GM18520 (cell line): ENCODE measurements around the gene ACP6.

ENCODE experiments used
- ATAC-seq: cut with Tn5 transposase; IDR thresholded peaks from one replicate; pipeline ENCODE4 v1.9.1; 2021; ENCODE audit not compliant: unreplicated experiment

The ACP6 gene

GRCh38 chr1:147651466-147651865, 18.9 kb downstream of the ACP6 start:
- no peak for ATAC-seq

- no peak for ATAC-seq
Measured at GRCh38 chr1:147648933-147649332, 21.4 kb downstream of the ACP6 start.

GRCh38 chr1:147647796-147648633, 22.3 kb downstream of the ACP6 start:
- ATAC-seq: no peak

- no peak for ATAC-seq
Measured at GRCh38 chr1:147643974-147644373, 26.4 kb downstream of the ACP6 start.

- ATAC-seq: no peak
Measured at GRCh38 chr1:147641695-147642592, 28.4 kb downstream of the ACP6 start.

GRCh38 chr1:147641291-147641690, 29.0 kb downstream of the ACP6 start:
- no peak for ATAC-seq

- peak; percentile 73 for ATAC-seq
Measured at GRCh38 chr1:147640553-147641165, 29.7 kb downstream of the ACP6 start.

- no peak for ATAC-seq
Measured at GRCh38 chr1:147636314-147636713, 34.0 kb downstream of the ACP6 start.

GRCh38 chr1:147635342-147635741, 35.0 kb downstream of the ACP6 start:
- no peak for ATAC-seq

GRCh38 chr1:147634645-147635044, 35.7 kb downstream of the ACP6 start:
- no peak for ATAC-seq

- ATAC-seq: no peak
Measured at GRCh38 chr1:147633759-147634158, 36.6 kb downstream of the ACP6 start.

GRCh38 chr1:147631839-147632238, 38.5 kb downstream of the ACP6 start:
- ATAC-seq: no peak

GRCh38 chr1:147630447-147630846, 39.9 kb downstream of the ACP6 start:
- no peak for ATAC-seq

GRCh38 chr1:147630022-147630421, 40.3 kb downstream of the ACP6 start:
- ATAC-seq: no peak

GRCh38 chr1:147628441-147628840, 41.9 kb downstream of the ACP6 start:
- no peak for ATAC-seq

GRCh38 chr1:147627435-147628110, 42.8 kb downstream of the ACP6 start:
- ATAC-seq: no peak

GRCh38 chr1:147626739-147627138, 43.6 kb downstream of the ACP6 start:
- no peak for ATAC-seq

GRCh38 chr1:147626291-147626690, 44.0 kb downstream of the ACP6 start:
- ATAC-seq: no peak

GRCh38 chr1:147625362-147625995, 44.8 kb downstream of the ACP6 start:
- no peak for ATAC-seq

- no peak for ATAC-seq
Measured at GRCh38 chr1:147624529-147624928, 45.8 kb downstream of the ACP6 start.
